Measurements from ENCODE around the gene NME8.
A peak's percentile ranks its signal among the peaks of the same experiment; 100 is the strongest.

GRCh38 chr7:37916673-37917660 lies 68.6 kb downstream of the NME8 start, which contains the start of gene SFRP4:
- TF ChIP-seq REST (IDR thresholded peaks at IDR 0.05; ENCODE audit: low read depth) (no peak), CTCF (IDR thresholded peaks at IDR 0.05 in 2 of 3, conservative IDR thresholded peaks at IDR 0.05 in 1 of 3; ENCODE audit: borderline replicate concordance in 1 of 3, insufficient read depth in 1 of 3, low read depth in 2 of 3, low read length in 2 of 3) (peak; percentile 43 to 68 (median 65); a peak in 5 of 6 replicates), CEBPB (IDR thresholded peaks at IDR 0.05; ENCODE audit: low read depth) (no peak), JUND (IDR thresholded peaks at IDR 0.05) (no peak), EZH2phosphoT487 (IDR thresholded peaks at IDR 0.05; ENCODE audit: borderline replicate concordance) (no peak)
